ENCODE data around the gene IQCH.

DNA sequence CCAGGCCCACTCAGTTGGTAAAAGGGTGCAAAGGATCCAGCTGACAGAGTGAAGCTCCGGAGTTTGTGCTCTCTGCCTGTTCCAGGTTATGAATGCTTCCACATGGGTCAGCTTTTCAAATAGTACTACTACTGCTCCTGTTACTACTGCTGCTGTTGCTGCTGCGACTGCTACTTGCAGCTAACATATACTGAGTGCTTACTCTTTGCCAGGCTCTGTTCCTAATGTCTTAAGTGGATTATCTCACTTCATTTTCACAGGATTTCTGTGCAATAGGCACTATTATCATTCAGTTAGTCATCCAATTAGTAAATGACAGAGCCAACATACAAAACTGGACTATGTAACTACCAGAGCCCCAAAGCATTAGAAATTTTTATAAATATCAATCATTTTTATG, 106.5 kb downstream of the IQCH start:
- TF ChIP-seq CTCF (conservative IDR thresholded peaks at IDR 0.05) (no peak), ZFX (IDR thresholded peaks at IDR 0.05) (no peak)
